GM19438 (cell line): ENCODE results near the gene PCCB.
"Not testable (repeated sequence)": the region's sequence is repeated elsewhere in the genome, so short reads cannot be mapped to it uniquely, and the experiment has no call there.

Experiments
- ATAC-seq: cut with Tn5 transposase; IDR thresholded peaks from one replicate; pipeline ENCODE4 v1.9.1; 2021; ENCODE audit warnings: low read depth; ENCODE audit not compliant: unreplicated experiment

The PCCB gene

GRCh38 chr3:136250059-136250902 lies at the start of gene PCCB:
PCCB (plus strand) TSS chr3:136250340; CDS start chr3:136250376, 36 bp downstream.
- peak; percentile 96 for ATAC-seq

GRCh38 chr3:136207489-136208115 lies 42.5 kb upstream of the PCCB start:
- no peak for ATAC-seq

- ATAC-seq: no peak
Observed at GRCh38 chr3:136209921-136210320, 40.2 kb upstream of the PCCB start.

- no peak for ATAC-seq
Observed at GRCh38 chr3:136211547-136211946, 38.6 kb upstream of the PCCB start.

GRCh38 chr3:136222746-136223145 lies 27.4 kb upstream of the PCCB start:
- ATAC-seq: not testable (repeated sequence)

GRCh38 chr3:136232413-136232812 lies 17.7 kb upstream of the PCCB start:
- no peak for ATAC-seq

GRCh38 chr3:136235545-136235944 lies 14.6 kb upstream of the PCCB start:
- ATAC-seq: no peak

- no peak for ATAC-seq
Observed at GRCh38 chr3:136236109-136236508, 14.0 kb upstream of the PCCB start.

- no peak for ATAC-seq
Observed at GRCh38 chr3:136237103-136237502, 13.0 kb upstream of the PCCB start.

- no peak for ATAC-seq
Observed at GRCh38 chr3:136237961-136238649, 12.0 kb upstream of the PCCB start.

GRCh38 chr3:136239094-136239493 lies 11.0 kb upstream of the PCCB start:
- ATAC-seq: no peak

GRCh38 chr3:136245691-136246090 lies 4.4 kb upstream of the PCCB start:
- ATAC-seq: no peak

GRCh38 chr3:136247436-136247835 lies 2.7 kb upstream of the PCCB start:
- no peak for ATAC-seq

GRCh38 chr3:136247855-136248590 lies 2.1 kb upstream of the PCCB start:
- ATAC-seq: no peak

- no peak for ATAC-seq
Observed at GRCh38 chr3:136249091-136249490, 1.0 kb upstream of the PCCB start.

- ATAC-seq: no peak
Observed at GRCh38 chr3:136249593-136249992, 547 bp upstream of the PCCB start.

GRCh38 chr3:136250903-136251460 lies 842 bp downstream of the PCCB start:
- ATAC-seq: peak; percentile 31

GRCh38 chr3:136251511-136251910 lies 1.4 kb downstream of the PCCB start:
- peak; percentile 3 for ATAC-seq

GRCh38 chr3:136255672-136256406 lies 5.7 kb downstream of the PCCB start:
- no peak for ATAC-seq

GRCh38 chr3:136258199-136258598 lies 8.1 kb downstream of the PCCB start:
- no peak for ATAC-seq
